ENCODE data around the gene CNTNAP2.
"Not testable (repeated sequence)": the region's sequence is repeated elsewhere in the genome, so short reads cannot be mapped to it uniquely, and the experiment has no call there.

The CNTNAP2 gene

GRCh38 chr7:148456351-148456750 is 2339.8 kb downstream of the CNTNAP2 start:
- DNase-seq (ENCODE audit: low read depth), result no peak

GRCh38 chr7:148457310-148457921 is 2340.8 kb downstream of the CNTNAP2 start:
- no peak for DNase-seq (ENCODE audit: low read depth)

GRCh38 chr7:148458263-148458662 is 2341.7 kb downstream of the CNTNAP2 start:
- no peak for DNase-seq (ENCODE audit: low read depth)

- DNase-seq (ENCODE audit: low read depth), result no peak
Measured at GRCh38 chr7:148461392-148462179, 2345.0 kb downstream of the CNTNAP2 start.

GRCh38 chr7:148462774-148463173 is 2346.2 kb downstream of the CNTNAP2 start:
- DNase-seq (ENCODE audit: low read depth), result not testable (repeated sequence)

- DNase-seq (ENCODE audit: low read depth), result no peak
Measured at GRCh38 chr7:148463210-148463609, 2346.6 kb downstream of the CNTNAP2 start.

- no peak for DNase-seq (ENCODE audit: low read depth)
Measured at GRCh38 chr7:148464947-148465346, 2348.3 kb downstream of the CNTNAP2 start.

GRCh38 chr7:148465441-148465840 is 2348.8 kb downstream of the CNTNAP2 start:
- not testable (repeated sequence) for DNase-seq (ENCODE audit: low read depth)

GRCh38 chr7:148466120-148466519 is 2349.5 kb downstream of the CNTNAP2 start:
- DNase-seq (ENCODE audit: low read depth), result no peak

- DNase-seq (ENCODE audit: low read depth), result no peak
Measured at GRCh38 chr7:148468700-148469098, 2352.1 kb downstream of the CNTNAP2 start.

All from stromal cell of bone marrow (primary cell).